ENCODE results near the gene BRWD1. TPM values are rescaled to one million over a fixed set of nuclear protein-coding genes. Genes with fewer than 3 reads are reported as not detected.
A peak's percentile ranks its signal among the peaks of the same experiment; 100 is the strongest.

Gene BRWD1
- polyA plus RNA-seq (ENCODE audit: low read depth in 6 of 6) = 10 to 100 TPM; 31.1 to 49.8 (median 44.1) TPM

- Mint-ChIP-seq H3K9me3 (peaks cover 0 to 3% (median 0%) of the 10 kb centered on the region in 7 donors), H3K4me3 (peak within 1 kb of the TSS; percentile 89 to 98 (median 93)), H3K27ac (peak within 1 kb of the TSS; percentile 90 to 98 (median 96)), H3K4me1 (peaks cover 38 to 62% (median 49%) of the 10 kb centered on the region in 3 donors), H3K27me3 (peaks cover 0 to 4% (median 0%) of the 10 kb centered on the region in 3 donors), H3K36me3 (peaks cover 2 to 5% of the 10 kb centered on the region in 2 donors)
- DNase-seq = peak; percentile 83
- peak; percentile 54 to 57 for ATAC-seq (ENCODE audit: low read depth in 2 of 2)
Observed at GRCh38 chr21:39313571-39314142, at the start of gene BRWD1. Gene BRWD1, minus strand, starts transcription at chr21:39313632. Its CDS starts 141 bp downstream, at chr21:39313491.

GRCh38 chr21:39362733-39363132, 49.3 kb upstream of the BRWD1 start:
- Mint-ChIP-seq H3K36me3 (peaks cover 0 to 9% of the 10 kb centered on the region in 2 donors), H3K9me3 (peaks cover 0 to 7% (median 0%) of the 10 kb centered on the region in 7 donors), H3K27ac (no peak overlapping the region), H3K4me3 (no peak overlapping the region), H3K4me1 (peaks cover 0 to 3% (median 0%) of the 10 kb centered on the region in 3 donors), H3K27me3 (peaks cover 22 to 36% (median 30%) of the 10 kb centered on the region in 3 donors)
- ATAC-seq (ENCODE audit: low read depth in 2 of 2) (no peak), DNase-seq (no peak)

GRCh38 chr21:39359382-39359781, 46.0 kb upstream of the BRWD1 start:
- Mint-ChIP-seq H3K27me3 (peaks cover 32 to 49% (median 38%) of the 10 kb centered on the region in 3 donors), H3K4me1 (peaks cover 0 to 3% (median 0%) of the 10 kb centered on the region in 3 donors), H3K9me3 (peaks cover 0 to 2% (median 0%) of the 10 kb centered on the region in 7 donors), H3K27ac (no peak overlapping the region), H3K36me3 (peaks cover 0 to 9% of the 10 kb centered on the region in 2 donors), H3K4me3 (no peak overlapping the region)
- no peak for DNase-seq
- ATAC-seq (ENCODE audit: low read depth in 2 of 2) = no peak

DNA sequence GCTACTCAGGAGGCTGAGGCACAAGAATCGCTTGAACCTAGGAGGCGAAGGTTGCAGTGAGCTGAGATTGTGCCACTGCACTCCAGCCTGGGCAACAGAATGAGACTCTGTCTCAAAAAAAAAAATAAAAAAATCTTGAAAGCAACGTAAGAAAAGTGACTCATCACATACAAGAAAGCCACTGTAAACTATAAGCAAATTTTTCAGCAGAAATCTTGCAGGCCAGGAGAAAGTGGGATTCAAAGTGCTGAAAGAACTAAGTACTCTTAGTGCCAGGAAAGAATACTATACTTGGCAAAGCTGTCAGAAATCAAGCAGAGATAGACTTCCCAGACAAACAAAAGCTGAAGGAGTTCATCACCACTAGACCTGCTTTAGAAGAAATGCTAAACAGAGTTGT, 39.9 kb upstream of the BRWD1 start:
- Mint-ChIP-seq H3K4me3 (peak overlapping the region in 1 of 8 donors; percentile 14), H3K9me3 (peaks cover 0 to 2% (median 0%) of the 10 kb centered on the region in 7 donors), H3K27ac (no peak overlapping the region), H3K36me3 (no peaks in the 10 kb centered on the region), H3K4me1 (peaks cover 3 to 12% (median 10%) of the 10 kb centered on the region in 3 donors), H3K27me3 (peaks cover 12 to 30% (median 24%) of the 10 kb centered on the region in 3 donors)
- DNase-seq (no peak), ATAC-seq (ENCODE audit: low read depth in 2 of 2) (no peak)

- Mint-ChIP-seq H3K9me3 (peaks cover 0 to 2% (median 0%) of the 10 kb centered on the region in 7 donors), H3K27me3 (peaks cover 11 to 19% (median 16%) of the 10 kb centered on the region in 3 donors), H3K4me1 (peaks cover 21 to 36% (median 34%) of the 10 kb centered on the region in 3 donors), H3K27ac (peak overlapping the region in 4 of 6 donors; percentile 93 to 99 (median 99)), H3K4me3 (peak overlapping the region; percentile 87 to 99 (median 96)), H3K36me3 (peaks cover 5 to 10% of the 10 kb centered on the region in 2 donors)
- ATAC-seq (ENCODE audit: low read depth in 2 of 2) (no peak), DNase-seq (no peak)
Observed at GRCh38 chr21:39350094-39351005, 36.9 kb upstream of the BRWD1 start.

- peaks cover 12% of the 10 kb centered on the region in 2 donors for H3K36me3 Mint-ChIP-seq
- H3K4me1 Mint-ChIP-seq = peaks cover 26 to 41% (median 41%) of the 10 kb centered on the region in 3 donors
- ATAC-seq (ENCODE audit: low read depth in 2 of 2) (peak; percentile 82 to 83), DNase-seq (peak; percentile 97)
- H3K9me3 Mint-ChIP-seq = peaks cover 0 to 2% (median 0%) of the 10 kb centered on the region in 7 donors
- H3K4me3 Mint-ChIP-seq = peak overlapping the region; percentile 87 to 99 (median 96)
- peaks cover 4 to 11% (median 7%) of the 10 kb centered on the region in 3 donors for H3K27me3 Mint-ChIP-seq
- peak overlapping the region; percentile 93 to 99 (median 98) for H3K27ac Mint-ChIP-seq
Observed at GRCh38 chr21:39349211-39350093, 36.0 kb upstream of the BRWD1 start.

DNA sequence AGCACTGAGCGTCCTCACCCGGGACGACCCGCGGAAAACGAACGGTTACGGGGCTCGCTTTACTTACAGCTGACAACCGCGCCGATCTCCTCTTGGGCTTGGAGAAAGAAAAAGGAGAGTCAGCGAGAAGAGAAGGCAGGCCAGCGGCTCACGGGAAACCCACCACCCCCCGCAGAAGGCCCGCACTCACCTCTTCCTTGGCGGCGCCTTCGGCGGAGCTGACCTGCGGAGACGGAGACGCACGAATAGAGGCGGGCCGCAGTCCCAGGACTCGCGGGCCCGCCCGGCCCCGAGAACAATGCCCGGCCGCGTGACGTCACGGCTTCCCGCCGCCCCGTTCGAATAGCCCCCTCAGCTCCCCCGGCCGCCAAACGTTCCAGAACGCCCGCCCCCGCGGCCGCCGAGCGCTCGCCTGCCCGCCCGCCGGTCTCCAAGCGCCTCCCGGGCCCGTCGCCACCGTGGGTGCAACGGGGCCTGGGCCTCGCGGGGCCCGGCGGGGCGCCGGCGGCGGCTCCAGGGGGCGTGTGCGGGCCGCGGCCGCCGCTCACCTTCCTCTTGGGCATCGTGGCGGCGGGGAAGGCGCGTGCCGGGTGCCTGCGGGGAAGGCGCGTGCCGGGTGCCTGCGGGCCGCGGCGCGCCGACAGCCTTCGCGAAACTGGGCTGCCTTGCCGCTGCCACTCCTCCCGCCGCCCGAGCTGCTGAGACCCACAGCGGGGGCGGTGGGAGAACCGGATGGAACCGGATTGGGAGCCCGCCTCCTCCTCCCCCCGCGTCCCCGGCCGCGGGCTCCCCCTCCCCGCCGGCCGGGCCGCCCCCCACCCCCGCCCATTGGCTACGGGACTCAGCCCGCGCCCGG, 35.2 kb upstream of the BRWD1 start, which contains the start of gene HMGN1:
Gene HMGN1 (minus strand): TSS at position 734 of the 856 bp plus-strand sequence. CDS start 171 bp downstream, at position 563.
- peaks cover 12 to 13% of the 10 kb centered on the region in 2 donors for H3K36me3 Mint-ChIP-seq
- DNase-seq (peak; percentile 85), ATAC-seq (ENCODE audit: low read depth in 2 of 2) (peak; percentile 58 to 60)
- peak within 1 kb of the TSS; percentile 87 to 99 (median 96) for H3K4me3 Mint-ChIP-seq
- H3K27me3 Mint-ChIP-seq = peaks cover 0 to 5% (median 4%) of the 10 kb centered on the region in 3 donors
- peak within 1 kb of the TSS; percentile 93 to 99 (median 98) for H3K27ac Mint-ChIP-seq
- H3K4me1 Mint-ChIP-seq = peaks cover 26 to 44% (median 41%) of the 10 kb centered on the region in 3 donors
- peaks cover 0 to 2% (median 0%) of the 10 kb centered on the region in 7 donors for H3K9me3 Mint-ChIP-seq

- peaks cover 0 to 2% (median 0%) of the 10 kb centered on the region in 7 donors for H3K9me3 Mint-ChIP-seq
- no peak for DNase-seq
- peak overlapping the region; percentile 71 to 97 (median 94) for H3K27ac Mint-ChIP-seq
- peak overlapping the region; percentile 87 to 96 (median 94) for H3K4me3 Mint-ChIP-seq
- peaks cover 26 to 44% (median 41%) of the 10 kb centered on the region in 3 donors for H3K4me1 Mint-ChIP-seq
- peaks cover 12 to 19% of the 10 kb centered on the region in 2 donors for H3K36me3 Mint-ChIP-seq
- peak; percentile 0 to 2 for ATAC-seq (ENCODE audit: low read depth in 2 of 2)
- peaks cover 0 to 5% (median 4%) of the 10 kb centered on the region in 3 donors for H3K27me3 Mint-ChIP-seq
Observed at GRCh38 chr21:39348040-39348354, 34.6 kb upstream of the BRWD1 start.

DNA sequence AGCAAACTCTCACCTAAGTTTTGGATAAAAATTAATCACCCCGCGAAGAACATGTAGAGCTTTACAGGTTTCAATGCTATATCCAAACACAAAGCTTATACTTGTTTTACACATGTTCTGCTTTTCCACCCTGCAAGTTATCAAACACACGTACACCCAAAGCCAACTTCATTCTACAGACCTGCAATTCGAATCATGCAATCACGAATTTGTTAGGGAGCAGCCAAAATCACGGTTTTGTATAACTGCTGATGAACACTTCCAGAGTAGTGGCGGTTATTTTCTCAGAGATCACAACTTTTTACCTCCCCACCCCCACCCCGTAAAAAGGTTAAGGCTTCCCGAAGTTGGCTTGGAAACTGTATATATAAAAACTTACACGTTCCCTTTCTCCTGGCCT, 34.1 kb upstream of the BRWD1 start:
- Mint-ChIP-seq H3K27me3 (peaks cover 0 to 4% (median under 1%) of the 10 kb centered on the region in 3 donors), H3K4me3 (peak overlapping the region; percentile 87 to 96 (median 94)), H3K27ac (peak overlapping the region in 5 of 6 donors; percentile 90 to 97 (median 94)), H3K36me3 (peaks cover 12 to 21% of the 10 kb centered on the region in 2 donors), H3K4me1 (peaks cover 26 to 44% (median 41%) of the 10 kb centered on the region in 3 donors), H3K9me3 (peaks cover 0 to 2% (median 0%) of the 10 kb centered on the region in 7 donors)
- ATAC-seq (ENCODE audit: low read depth in 2 of 2) = no peak
- DNase-seq = no peak

- DNase-seq = no peak
- ATAC-seq (ENCODE audit: low read depth in 2 of 2) = no peak
- Mint-ChIP-seq H3K9me3 (peaks cover 0 to 2% (median 0%) of the 10 kb centered on the region in 7 donors), H3K27ac (peak overlapping the region in 2 of 6 donors; percentile 55 to 83), H3K4me1 (peaks cover 26 to 44% (median 41%) of the 10 kb centered on the region in 3 donors), H3K27me3 (peaks cover 0 to 4% (median 0%) of the 10 kb centered on the region in 3 donors), H3K36me3 (peaks cover 12 to 21% of the 10 kb centered on the region in 2 donors), H3K4me3 (peak overlapping the region; percentile 50 to 82 (median 65))
Observed at GRCh38 chr21:39346671-39347331, 33.4 kb upstream of the BRWD1 start.

DNA sequence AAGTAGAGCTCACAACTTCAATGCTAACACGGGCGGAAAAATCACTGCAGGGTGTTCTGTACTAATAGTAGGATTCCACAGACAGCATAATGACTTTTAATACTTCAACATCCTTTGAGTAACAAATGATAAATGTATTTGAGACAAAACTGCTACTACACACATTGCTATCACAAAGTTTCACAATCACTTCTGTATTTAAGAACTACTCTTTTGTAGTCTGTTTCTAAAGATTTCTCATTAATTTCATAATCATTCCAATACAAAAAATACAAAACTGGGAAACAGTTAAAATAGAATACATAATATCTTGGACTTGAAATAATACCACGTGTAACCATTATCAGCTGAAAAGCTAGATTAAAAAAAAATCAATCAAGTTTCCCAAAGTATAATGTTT, 32.8 kb upstream of the BRWD1 start:
- H3K4me3 Mint-ChIP-seq = peak overlapping the region in 5 of 8 donors; percentile 56 to 82 (median 68)
- peaks cover 0 to 2% (median 0%) of the 10 kb centered on the region in 7 donors for H3K9me3 Mint-ChIP-seq
- H3K27ac Mint-ChIP-seq = peak overlapping the region in 3 of 6 donors; percentile 0 to 46 (median 19)
- no peak for DNase-seq
- H3K36me3 Mint-ChIP-seq = peaks cover 12 to 21% of the 10 kb centered on the region in 2 donors
- peaks cover 0 to 2% (median 0%) of the 10 kb centered on the region in 3 donors for H3K27me3 Mint-ChIP-seq
- peaks cover 26 to 44% (median 41%) of the 10 kb centered on the region in 3 donors for H3K4me1 Mint-ChIP-seq
- ATAC-seq (ENCODE audit: low read depth in 2 of 2) = no peak
